Epithelial cell of esophagus (primary cell): ENCODE data around the gene QRFP.

Experiments
- DNase-seq: peaks from one replicate; pipeline ENCODE4 v3.0.0; 2010; ENCODE audit warnings: low read depth
- H3K4me3 ChIP-seq: 2 replicates; pipeline ENCODE4 v1.5.1; 2011; ENCODE audit warnings: mild to moderate bottlenecking, low read length, control low read depth
- CTCF ChIP-seq: IDR thresholded peaks from 2 replicates; pipeline ENCODE4 v1.5.1; 2011; ENCODE audit warnings: low read depth, mild to moderate bottlenecking, low read length, control low read depth, inconsistent platforms; ENCODE audit not compliant: insufficient read depth; ENCODE audit errors: missing control alignments

The QRFP gene

GRCh38 chr9:130884111-130884531 is 12.5 kb downstream of the QRFP start:
- H3K4me3 ChIP-seq = no peak overlapping the region
- no peak for DNase-seq
- no peak for TF ChIP-seq CTCF

- DNase-seq = no peak
- H3K4me3 ChIP-seq = no peak overlapping the region
- TF ChIP-seq CTCF = no peak
Observed at GRCh38 chr9:130883479-130883878, 13.1 kb downstream of the QRFP start.

- no peak for DNase-seq
Observed at GRCh38 chr9:130882696-130883225, 13.9 kb downstream of the QRFP start.

GRCh38 chr9:130881516-130881915 is 15.1 kb downstream of the QRFP start:
- TF ChIP-seq CTCF = no peak
- no peak for DNase-seq
- no peak overlapping the region for H3K4me3 ChIP-seq

More at GRCh38 chr9:130882696-130883225, 13.9 kb downstream of the QRFP start:
- no peak overlapping the region for H3K4me3 ChIP-seq
- TF ChIP-seq CTCF = no peak

GRCh38 chr9:130880599-130881220 is 15.9 kb downstream of the QRFP start:
- DNase-seq = no peak
- no peak for TF ChIP-seq CTCF
- no peak overlapping the region for H3K4me3 ChIP-seq

GRCh38 chr9:130879863-130880411 is 16.7 kb downstream of the QRFP start:
- TF ChIP-seq CTCF = no peak
- DNase-seq = no peak
- no peak overlapping the region for H3K4me3 ChIP-seq

GRCh38 chr9:130878295-130878694 is 18.3 kb downstream of the QRFP start:
- no peak for DNase-seq
- H3K4me3 ChIP-seq = no peak overlapping the region
- TF ChIP-seq CTCF = no peak
